Spleen (tissue), 7 donors: Measurements from ENCODE around the gene TUBB8.
"Not testable (repeated sequence)": the region's sequence is repeated elsewhere in the genome, so short reads cannot be mapped to it uniquely, and the experiment has no call there.

Experiments used
- POLR2A ChIP-seq, 3 donors: fragments of 450-650 bp; IDR thresholded peaks; one replicate each; pipeline ENCODE4 v1.5.1; 2017; ENCODE audit warnings: antibody characterized with exemption in 3 of 3, mild to moderate bottlenecking in 1 of 3
- TF ChIP-seq, protein P1 (sequence below), 11 experiments: fragments of 200-600 bp in 7 of 11; fragments of 450-650 bp in 4 of 11; sonication (generic) in 4 of 11; IDR thresholded peaks in 8 of 11; conservative IDR thresholded peaks in 3 of 11; 1 replicate in 7 of 11; 2 replicates in 4 of 11; pipeline versions ENCODE4 v1.4.0 to v1.8.0; 2016 to 2021; ENCODE audit warnings: antibody characterized with exemption in 11 of 11, inconsistent platforms in 4 of 11, mild to moderate bottlenecking in 1 of 11
- donor health status: DM: no; HTN: no; CAD: no; lungs with moderate emphysema.
- donor health status: DM: no; HTN: no; CAD: no.
- donor health status: DM: no; HTN: no; CAD: no.

DNA sequence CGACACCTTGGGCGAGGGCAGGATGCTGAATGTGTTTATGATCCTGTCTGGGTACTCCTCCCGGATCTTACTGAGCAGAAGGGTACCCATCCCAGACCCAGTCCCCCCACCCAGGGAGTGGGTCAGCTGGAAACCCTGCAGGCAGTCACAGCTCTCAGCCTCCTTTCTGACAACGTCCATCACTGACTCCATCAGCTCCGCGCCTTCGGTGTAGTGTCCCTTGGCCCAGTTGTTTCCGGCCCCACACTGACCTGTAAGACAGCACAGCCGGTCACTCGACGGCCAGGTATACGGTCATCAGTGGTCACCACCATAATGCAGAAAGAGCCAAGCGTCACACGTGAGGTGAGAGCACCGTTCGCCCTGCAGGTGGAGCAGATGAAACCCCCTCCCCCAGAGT is 1.2 kb downstream of the TUBB8 start:
- TF ChIP-seq, protein P1, sequence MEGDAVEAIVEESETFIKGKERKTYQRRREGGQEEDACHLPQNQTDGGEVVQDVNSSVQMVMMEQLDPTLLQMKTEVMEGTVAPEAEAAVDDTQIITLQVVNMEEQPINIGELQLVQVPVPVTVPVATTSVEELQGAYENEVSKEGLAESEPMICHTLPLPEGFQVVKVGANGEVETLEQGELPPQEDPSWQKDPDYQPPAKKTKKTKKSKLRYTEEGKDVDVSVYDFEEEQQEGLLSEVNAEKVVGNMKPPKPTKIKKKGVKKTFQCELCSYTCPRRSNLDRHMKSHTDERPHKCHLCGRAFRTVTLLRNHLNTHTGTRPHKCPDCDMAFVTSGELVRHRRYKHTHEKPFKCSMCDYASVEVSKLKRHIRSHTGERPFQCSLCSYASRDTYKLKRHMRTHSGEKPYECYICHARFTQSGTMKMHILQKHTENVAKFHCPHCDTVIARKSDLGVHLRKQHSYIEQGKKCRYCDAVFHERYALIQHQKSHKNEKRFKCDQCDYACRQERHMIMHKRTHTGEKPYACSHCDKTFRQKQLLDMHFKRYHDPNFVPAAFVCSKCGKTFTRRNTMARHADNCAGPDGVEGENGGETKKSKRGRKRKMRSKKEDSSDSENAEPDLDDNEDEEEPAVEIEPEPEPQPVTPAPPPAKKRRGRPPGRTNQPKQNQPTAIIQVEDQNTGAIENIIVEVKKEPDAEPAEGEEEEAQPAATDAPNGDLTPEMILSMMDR (IDR thresholded peaks at IDR 0.05 in 8 of 11, conservative IDR thresholded peaks at IDR 0.05 in 3 of 11) = not testable (repeated sequence)
- TF ChIP-seq POLR2A (IDR thresholded peaks at IDR 0.05) = not testable (repeated sequence)
